Kidney epithelial cell (primary cell): ENCODE measurements around the gene ALDH7A1. TPM values are rescaled to one million over a fixed set of nuclear protein-coding genes. Genes with fewer than 3 reads are reported as not detected.
"Not testable (repeated sequence)": the region's sequence is repeated elsewhere in the genome, so short reads cannot be mapped to it uniquely, and the experiment has no call there.

Experiments used
- DNase-seq: peaks from one replicate; pipeline ENCODE4 v3.0.0-alpha.2; 2010; ENCODE audit warnings: low read depth
- H3K27me3 ChIP-seq: 2 replicates; pipeline ENCODE4 v1.6.0; 2011; ENCODE audit warnings: low read length; ENCODE audit not compliant: control insufficient read depth, insufficient read depth
- H3K36me3 ChIP-seq: 2 replicates; pipeline ENCODE4 v1.5.1; 2011; ENCODE audit warnings: low read length; ENCODE audit not compliant: control insufficient read depth, insufficient read depth
- H3K4me3 ChIP-seq: 2 replicates; pipeline ENCODE4 v1.5.1; 2011; ENCODE audit warnings: low read depth, mild to moderate bottlenecking, control low read depth, low read length
- CTCF ChIP-seq: IDR thresholded peaks from 2 replicates; pipeline ENCODE4 v1.5.1; 2011; ENCODE audit warnings: mild to moderate bottlenecking, moderate library complexity, low read length, control low read depth, inconsistent platforms; ENCODE audit not compliant: insufficient read depth, poor library complexity, severe bottlenecking
- total RNA-seq: library from RNA; depleted of rRNA; stranded (reverse); fragments of >200 nt; gene quantifications from 2 replicates; pipeline ENCODE4 v1.2.3, GENCODE V29; 2015

ALDH7A1 gene
- total RNA-seq, 1 donor from 2014 or later: 35.2 TPM

GRCh38 chr5:126519637-126520592, 75.1 kb downstream of the ALDH7A1 start:
- Histone ChIP-seq H3K36me3 (no peaks in the 10 kb centered on the region), H3K27me3 (no peaks in the 10 kb centered on the region), H3K4me3 (no peak overlapping the region)
- DNase-seq: no peak
- no peak for TF ChIP-seq CTCF

- H3K36me3 ChIP-seq, DNase-seq, H3K27me3 ChIP-seq, H3K4me3 ChIP-seq: not testable (repeated sequence)
These were observed 75.8 kb downstream of the ALDH7A1 start for GRCh38 chr5:126519223-126519622.

GRCh38 chr5:126516852-126517251, 78.2 kb downstream of the ALDH7A1 start:
- TF ChIP-seq CTCF: no peak
- no peaks in the 10 kb centered on the region for H3K27me3 ChIP-seq
- no peaks in the 10 kb centered on the region for H3K36me3 ChIP-seq
- no peak for DNase-seq
- no peak overlapping the region for H3K4me3 ChIP-seq

- no peak for DNase-seq
- Histone ChIP-seq H3K27me3 (no peaks in the 10 kb centered on the region), H3K36me3 (no peaks in the 10 kb centered on the region), H3K4me3 (no peak overlapping the region)
- no peak for TF ChIP-seq CTCF
These were observed 78.9 kb downstream of the ALDH7A1 start for GRCh38 chr5:126516133-126516532.

- H3K36me3 ChIP-seq: no peaks in the 10 kb centered on the region
- H3K4me3 ChIP-seq: no peak overlapping the region
- no peaks in the 10 kb centered on the region for H3K27me3 ChIP-seq
- TF ChIP-seq CTCF: no peak
- DNase-seq: no peak
These were observed 79.7 kb downstream of the ALDH7A1 start for GRCh38 chr5:126515337-126515736.

- H3K27me3 ChIP-seq: no peaks in the 10 kb centered on the region
- no peak for TF ChIP-seq CTCF
- DNase-seq: no peak
- no peak overlapping the region for H3K4me3 ChIP-seq
- H3K36me3 ChIP-seq: no peaks in the 10 kb centered on the region
These were observed 80.4 kb downstream of the ALDH7A1 start for GRCh38 chr5:126514558-126515141.
